WERI-Rb-1 (cell line): ENCODE data around the gene CHD5.

Source experiments
- DNase-seq: peaks from one replicate; pipeline ENCODE4 v3.0.0-alpha.2; 2020
- H3K27ac ChIP-seq: fragments of 250-450 bp; sonication (Bioruptor Pico); 2 replicates; pipeline ENCODE4 v1.5.1; 2020; ENCODE audit warnings: mild to moderate bottlenecking, moderate library complexity
- H3K27me3 ChIP-seq: fragments of 250-450 bp; sonication (Bioruptor Pico); 2 replicates; pipeline ENCODE4 v1.5.1; 2021; ENCODE audit warnings: mild to moderate bottlenecking, low read depth, moderate library complexity; ENCODE audit not compliant: insufficient read depth, severe bottlenecking
- H3K36me3 ChIP-seq: fragments of 250-450 bp; sonication (Bioruptor Pico); 2 replicates; pipeline ENCODE4 v1.5.1; 2020; ENCODE audit warnings: mild to moderate bottlenecking, moderate library complexity
- H3K4me3 ChIP-seq: 2 replicates; pipeline ENCODE4 v1.5.1; 2011; ENCODE audit warnings: low read depth, mild to moderate bottlenecking, control low read depth, low read length
- H3K9me3 ChIP-seq: fragments of 250-450 bp; sonication (Bioruptor Pico); 2 replicates; pipeline ENCODE4 v1.5.1; 2021; ENCODE audit warnings: mild to moderate bottlenecking, moderate library complexity; ENCODE audit not compliant: severe bottlenecking
- TF ChIP-seq, protein P1 (sequence below): IDR thresholded peaks from 2 replicates; pipeline ENCODE4 v1.5.1; 2011; ENCODE audit warnings: low read depth, mild to moderate bottlenecking, control low read depth, inconsistent platforms, low read length

CHD5 gene

DNA sequence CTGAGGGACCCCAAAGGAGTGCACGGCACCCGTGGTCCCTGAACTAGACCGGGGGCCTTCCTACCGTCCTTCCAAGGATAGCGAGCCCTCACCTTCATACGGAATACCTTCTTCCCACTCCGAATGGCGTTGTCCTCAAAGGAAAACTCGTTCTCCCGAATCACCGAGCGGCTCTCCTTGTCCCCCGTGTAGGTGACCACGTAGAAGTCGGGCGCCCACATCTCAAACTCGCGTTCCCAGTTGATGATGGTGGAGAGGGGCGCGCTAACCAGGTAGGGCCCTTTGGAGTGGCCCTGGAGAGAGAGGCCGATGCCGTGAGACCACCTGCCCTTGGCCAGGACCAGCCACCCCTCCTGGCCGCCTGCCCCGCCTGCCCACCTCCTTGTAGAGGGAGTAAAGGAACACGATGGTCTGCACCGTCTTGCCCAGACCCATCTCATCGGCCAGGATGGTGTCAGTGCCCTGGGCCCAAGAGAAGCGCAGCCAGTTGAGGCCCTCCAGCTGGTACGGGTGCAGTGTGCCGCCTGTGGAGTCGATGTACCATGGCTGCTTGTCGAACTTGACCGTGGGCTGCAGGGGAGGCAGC is 38.0 kb downstream of the CHD5 start:
- no peak overlapping the region for H3K4me3 ChIP-seq
- H3K27ac ChIP-seq, result no peak overlapping the region
- no peaks in the 10 kb centered on the region for H3K9me3 ChIP-seq
- H3K27me3 ChIP-seq, result no peaks in the 10 kb centered on the region
- no peaks in the 10 kb centered on the region for H3K36me3 ChIP-seq
- no peak for DNase-seq
- TF ChIP-seq, protein P1, sequence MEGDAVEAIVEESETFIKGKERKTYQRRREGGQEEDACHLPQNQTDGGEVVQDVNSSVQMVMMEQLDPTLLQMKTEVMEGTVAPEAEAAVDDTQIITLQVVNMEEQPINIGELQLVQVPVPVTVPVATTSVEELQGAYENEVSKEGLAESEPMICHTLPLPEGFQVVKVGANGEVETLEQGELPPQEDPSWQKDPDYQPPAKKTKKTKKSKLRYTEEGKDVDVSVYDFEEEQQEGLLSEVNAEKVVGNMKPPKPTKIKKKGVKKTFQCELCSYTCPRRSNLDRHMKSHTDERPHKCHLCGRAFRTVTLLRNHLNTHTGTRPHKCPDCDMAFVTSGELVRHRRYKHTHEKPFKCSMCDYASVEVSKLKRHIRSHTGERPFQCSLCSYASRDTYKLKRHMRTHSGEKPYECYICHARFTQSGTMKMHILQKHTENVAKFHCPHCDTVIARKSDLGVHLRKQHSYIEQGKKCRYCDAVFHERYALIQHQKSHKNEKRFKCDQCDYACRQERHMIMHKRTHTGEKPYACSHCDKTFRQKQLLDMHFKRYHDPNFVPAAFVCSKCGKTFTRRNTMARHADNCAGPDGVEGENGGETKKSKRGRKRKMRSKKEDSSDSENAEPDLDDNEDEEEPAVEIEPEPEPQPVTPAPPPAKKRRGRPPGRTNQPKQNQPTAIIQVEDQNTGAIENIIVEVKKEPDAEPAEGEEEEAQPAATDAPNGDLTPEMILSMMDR, result no peak

DNA sequence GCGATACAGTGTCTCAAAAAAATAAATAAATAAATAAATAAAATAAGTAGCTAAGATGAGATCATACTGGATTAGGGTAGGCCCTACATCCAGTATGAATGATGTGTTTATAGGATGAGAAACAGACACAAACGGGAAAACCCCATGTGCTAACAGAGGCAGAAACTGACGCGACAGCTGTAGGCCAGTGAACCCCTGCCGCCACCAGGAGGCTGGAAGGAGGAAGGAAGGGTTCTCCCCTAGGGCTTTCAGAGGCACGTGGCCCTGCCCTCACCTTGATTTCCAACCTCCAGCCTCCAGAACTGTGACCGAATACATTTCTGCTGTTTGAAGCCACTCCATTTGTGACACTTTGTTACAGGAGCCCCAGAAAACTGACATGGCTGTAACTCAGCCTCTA is 38.5 kb downstream of the CHD5 start:
- no peak overlapping the region for H3K27ac ChIP-seq
- TF ChIP-seq, protein P1, result peak; percentile 25; the same call in 1 of the 2 replicates
- no peaks in the 10 kb centered on the region for H3K27me3 ChIP-seq
- H3K9me3 ChIP-seq, result no peaks in the 10 kb centered on the region
- peak; percentile 43 for DNase-seq
- no peak overlapping the region for H3K4me3 ChIP-seq
- H3K36me3 ChIP-seq, result no peaks in the 10 kb centered on the region

DNA sequence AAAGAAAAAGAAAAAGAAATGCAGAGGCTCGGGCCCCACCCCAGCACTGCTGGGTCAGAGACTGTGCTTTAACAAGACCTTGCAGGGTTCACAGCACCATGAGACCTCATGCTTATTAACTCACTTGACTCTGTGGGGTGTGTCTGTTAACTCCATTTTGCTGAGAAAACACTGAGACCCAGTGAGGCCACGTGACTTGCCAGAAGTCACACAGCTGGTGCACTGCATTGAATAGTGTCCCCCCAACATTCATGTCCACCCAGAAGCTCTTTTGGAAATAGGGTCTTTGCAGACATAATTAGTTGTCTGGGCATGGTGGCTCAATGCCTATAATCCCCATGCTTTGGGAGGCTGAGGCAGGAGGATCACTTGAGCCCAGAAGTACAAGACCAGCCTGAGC is 39.7 kb downstream of the CHD5 start:
- Histone ChIP-seq H3K27me3 (no peaks in the 10 kb centered on the region), H3K36me3 (no peaks in the 10 kb centered on the region), H3K9me3 (no peaks in the 10 kb centered on the region), H3K4me3 (no peak overlapping the region), H3K27ac (no peak overlapping the region)
- DNase-seq, result no peak
- TF ChIP-seq, protein P1, result no peak

DNA sequence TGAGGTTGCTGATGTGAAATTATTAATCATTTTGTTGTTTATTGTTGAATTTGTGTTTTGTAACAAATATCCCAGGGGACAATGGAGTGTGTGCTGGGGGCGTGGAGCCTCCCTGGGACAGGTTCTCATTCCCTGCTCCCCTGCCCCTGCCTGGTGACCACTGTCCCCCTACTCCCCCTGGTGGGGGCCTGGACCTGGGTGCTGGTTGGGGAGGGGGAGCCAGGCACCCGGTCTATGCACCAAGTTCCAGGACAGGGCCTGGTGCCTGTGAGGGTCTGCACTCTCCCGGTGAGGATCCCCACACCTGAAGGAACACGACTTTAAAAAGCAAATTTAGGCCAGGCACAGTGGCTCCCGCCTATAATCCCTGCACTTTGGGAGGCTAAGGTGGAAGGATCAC is 42.4 kb downstream of the CHD5 start:
- no peak for DNase-seq
- Histone ChIP-seq H3K27ac (no peak overlapping the region), H3K27me3 (no peaks in the 10 kb centered on the region)

DNA sequence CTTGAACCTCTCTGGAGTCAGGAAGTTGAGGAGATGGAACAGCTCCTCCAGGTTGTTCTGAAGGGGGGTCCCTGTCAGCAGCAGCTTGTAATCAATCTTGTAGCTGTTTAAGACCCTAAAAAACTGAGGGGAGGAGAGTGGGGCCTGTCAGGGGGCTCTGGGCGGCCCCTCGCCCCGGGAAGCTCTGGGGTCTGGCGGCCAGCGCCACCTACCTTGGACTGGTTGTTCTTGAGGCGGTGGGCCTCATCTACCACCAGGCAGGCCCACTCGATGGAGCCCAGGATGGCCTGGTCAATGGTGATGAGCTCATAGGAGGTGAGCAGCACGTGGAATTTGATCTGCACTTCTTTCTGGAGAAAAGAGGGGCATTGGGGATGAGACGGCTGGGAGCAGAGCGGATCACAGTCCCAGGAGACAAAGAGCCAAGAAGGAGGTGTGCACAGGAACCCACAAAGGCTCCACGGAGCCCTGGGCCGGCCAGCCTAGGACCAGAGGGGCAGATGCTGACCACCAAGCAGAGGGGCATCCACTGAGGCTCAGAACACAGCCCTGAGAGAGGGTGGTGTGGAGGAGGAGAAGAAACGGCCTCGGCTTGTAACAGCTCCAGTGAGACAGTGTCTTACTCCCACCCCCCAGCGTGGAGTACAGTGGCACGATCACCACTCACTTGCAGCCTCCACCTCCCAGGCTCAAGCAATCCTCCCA is 43.5 kb downstream of the CHD5 start:
- Histone ChIP-seq H3K9me3 (peaks cover 3% of the 10 kb centered on the region), H3K4me3 (no peak overlapping the region), H3K27ac (no peak overlapping the region), H3K27me3 (no peaks in the 10 kb centered on the region), H3K36me3 (no peaks in the 10 kb centered on the region; the same call in 1 of the 2 replicates)
- TF ChIP-seq, protein P1, result no peak
- DNase-seq, result no peak

More for the DNA sequence above, 42.4 kb downstream of the CHD5 start:
- H3K4me3 ChIP-seq, result no peak overlapping the region
- TF ChIP-seq, protein P1, result 0 out of 2 replicates have a peak, but pooled peaks have one; percentile 19
- H3K9me3 ChIP-seq, result peaks cover 3% of the 10 kb centered on the region
- no peaks in the 10 kb centered on the region for H3K36me3 ChIP-seq
